ENCODE data around the gene SLIT1.

DNA sequence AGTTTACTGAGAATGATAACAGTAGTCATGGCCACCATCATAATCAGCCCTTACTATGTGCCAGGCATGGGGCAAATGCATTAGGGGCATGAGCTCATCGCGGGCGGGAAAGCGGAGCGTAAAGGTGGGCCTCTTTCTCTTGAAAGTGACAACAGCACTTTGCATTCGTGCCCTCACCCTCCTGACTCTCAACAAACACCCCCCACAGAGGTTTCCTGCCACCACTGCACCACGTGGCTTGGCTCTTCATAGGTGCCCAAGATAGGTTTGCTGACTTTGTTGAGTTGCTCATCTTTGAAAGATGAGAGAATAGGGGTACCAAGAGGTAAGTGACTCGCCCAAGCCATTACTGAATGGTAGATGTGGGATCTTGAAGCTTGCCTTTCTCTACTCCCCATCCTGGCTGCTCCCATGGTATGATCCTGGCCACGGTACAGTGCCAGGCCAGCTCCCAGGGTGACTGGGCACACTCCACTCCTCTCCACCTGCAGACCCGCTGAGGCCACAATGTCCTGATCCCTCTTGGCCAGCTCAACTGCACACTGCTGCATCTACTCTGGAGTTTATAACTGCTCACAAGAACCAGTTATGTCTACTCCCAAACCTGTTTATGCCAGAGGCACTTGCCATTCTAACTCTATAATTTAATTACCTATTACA lies 26.0 kb downstream of the SLIT1 start:
- TF ChIP-seq POLR2AphosphoS5 (IDR thresholded peaks at IDR 0.05; ENCODE audit: insufficient read depth in 1 of 2, low read depth in 1 of 2) = no peak
- no peak for TF ChIP-seq POLR2A (IDR thresholded peaks at IDR 0.05)
